Activated T-helper 2 cell treated with anti-CD3 and anti-CD28 coated beads, Interferon-gamma antibody, Interleukin-2, Interleukin-4, amounts not matched to agents 10 μg/mL and 5 μg/mL and 100 μg/mL, durations not matched to agents 14 hours and 24 hours and 36 hours (primary cell): Measurements from ENCODE around the gene CACNA1I. TPM values are rescaled to one million over a fixed set of nuclear protein-coding genes. Genes with fewer than 3 reads are reported as not detected.

Experiments
- DNase-seq: peaks from one replicate; pipeline ENCODE4 v3.0.0; 2021; ENCODE audit warnings: low spot score
- H3K27ac Mint-ChIP-seq: one replicate; pipeline ENCODE4 v1.8.0; 2021; ENCODE audit warnings: mixed read lengths
- H3K27me3 Mint-ChIP-seq: one replicate; pipeline ENCODE4 v1.8.0; 2021; ENCODE audit warnings: low read depth, mixed read lengths
- H3K36me3 Mint-ChIP-seq: one replicate; pipeline ENCODE4 v1.8.0; 2021; ENCODE audit warnings: low read depth, mixed read lengths
- H3K4me1 Mint-ChIP-seq: one replicate; pipeline ENCODE4 v1.8.0; 2021; ENCODE audit warnings: low read depth, mixed read lengths
- H3K4me3 Mint-ChIP-seq: one replicate; pipeline ENCODE4 v1.8.0; 2021; ENCODE audit warnings: low read depth, mild to moderate bottlenecking, moderate library complexity, mixed read lengths
- H3K9me3 Mint-ChIP-seq: one replicate; pipeline ENCODE4 v1.8.0; 2021; ENCODE audit warnings: mixed read lengths
- intact Hi-C: fragments of 100-400 bp; cut with micrococcal nuclease; formaldehyde crosslinking; loops from one replicate; pipeline ENCODE4 v1.15.1; 2023
- total RNA-seq: library from RNA; stranded (reverse); gene quantifications from 2 replicates; pipeline ENCODE4 v1.2.3, GENCODE V29; 2022

Gene CACNA1I
- total RNA-seq, 1 donor from 2014 or later = 0.09 TPM

DNA sequence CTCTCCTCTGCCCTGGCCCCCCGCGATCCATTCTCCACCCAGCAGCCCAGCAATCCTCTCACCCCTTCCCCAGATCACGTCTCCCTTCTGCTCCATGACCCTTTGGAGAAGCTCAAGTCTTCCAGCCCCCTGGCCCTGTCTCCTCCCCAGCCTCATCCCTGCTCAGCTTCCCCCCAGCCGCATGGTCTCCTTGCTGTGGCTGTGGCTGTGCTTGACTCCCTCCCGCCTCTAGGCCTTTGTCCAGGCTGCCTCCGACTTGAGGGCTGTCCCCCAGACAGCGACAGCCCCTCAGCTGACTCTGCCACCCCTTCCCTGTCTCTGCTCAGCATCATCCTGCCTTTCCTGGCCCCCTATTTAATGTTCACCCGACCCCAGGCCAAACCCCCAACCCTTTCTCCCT lies 59.3 kb downstream of the CACNA1I start:
- DNase-seq = no peak
- no peaks in the 10 kb centered on the region for H3K9me3 Mint-ChIP-seq
- intact Hi-C loops = no loop called here
- peaks cover 8% of the 10 kb centered on the region for H3K4me1 Mint-ChIP-seq
- H3K36me3 Mint-ChIP-seq = no peaks in the 10 kb centered on the region
- H3K27me3 Mint-ChIP-seq = peaks cover 3% of the 10 kb centered on the region
- no peak overlapping the region for H3K4me3 Mint-ChIP-seq
- H3K27ac Mint-ChIP-seq = no peak overlapping the region

DNA sequence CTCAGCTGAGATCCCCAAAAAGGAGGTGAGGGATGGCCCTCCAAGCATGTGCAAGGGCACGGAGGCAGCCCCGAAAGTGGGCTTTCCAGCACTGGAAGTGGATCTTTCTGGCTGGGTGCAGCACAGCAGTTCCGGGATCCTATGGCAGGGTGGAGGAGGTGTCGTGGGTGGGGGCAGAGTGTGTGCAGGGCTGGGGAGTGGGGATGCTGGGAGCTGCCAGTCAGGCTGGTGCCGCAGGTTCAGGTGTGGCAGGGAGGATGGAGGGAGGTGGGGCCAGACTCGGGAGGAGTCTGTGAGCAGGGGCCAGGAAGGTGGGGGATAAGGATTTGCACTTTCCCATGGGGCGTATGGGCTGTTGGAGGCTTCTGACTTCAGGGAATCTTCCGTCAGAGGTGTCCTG lies 60.2 kb downstream of the CACNA1I start:
- no peak for DNase-seq
- intact Hi-C loops = no loop called here
- Mint-ChIP-seq H3K4me3 (no peak overlapping the region), H3K27me3 (peaks cover 3% of the 10 kb centered on the region), H3K9me3 (no peaks in the 10 kb centered on the region), H3K4me1 (peaks cover 11% of the 10 kb centered on the region), H3K36me3 (no peaks in the 10 kb centered on the region), H3K27ac (no peak overlapping the region)

DNA sequence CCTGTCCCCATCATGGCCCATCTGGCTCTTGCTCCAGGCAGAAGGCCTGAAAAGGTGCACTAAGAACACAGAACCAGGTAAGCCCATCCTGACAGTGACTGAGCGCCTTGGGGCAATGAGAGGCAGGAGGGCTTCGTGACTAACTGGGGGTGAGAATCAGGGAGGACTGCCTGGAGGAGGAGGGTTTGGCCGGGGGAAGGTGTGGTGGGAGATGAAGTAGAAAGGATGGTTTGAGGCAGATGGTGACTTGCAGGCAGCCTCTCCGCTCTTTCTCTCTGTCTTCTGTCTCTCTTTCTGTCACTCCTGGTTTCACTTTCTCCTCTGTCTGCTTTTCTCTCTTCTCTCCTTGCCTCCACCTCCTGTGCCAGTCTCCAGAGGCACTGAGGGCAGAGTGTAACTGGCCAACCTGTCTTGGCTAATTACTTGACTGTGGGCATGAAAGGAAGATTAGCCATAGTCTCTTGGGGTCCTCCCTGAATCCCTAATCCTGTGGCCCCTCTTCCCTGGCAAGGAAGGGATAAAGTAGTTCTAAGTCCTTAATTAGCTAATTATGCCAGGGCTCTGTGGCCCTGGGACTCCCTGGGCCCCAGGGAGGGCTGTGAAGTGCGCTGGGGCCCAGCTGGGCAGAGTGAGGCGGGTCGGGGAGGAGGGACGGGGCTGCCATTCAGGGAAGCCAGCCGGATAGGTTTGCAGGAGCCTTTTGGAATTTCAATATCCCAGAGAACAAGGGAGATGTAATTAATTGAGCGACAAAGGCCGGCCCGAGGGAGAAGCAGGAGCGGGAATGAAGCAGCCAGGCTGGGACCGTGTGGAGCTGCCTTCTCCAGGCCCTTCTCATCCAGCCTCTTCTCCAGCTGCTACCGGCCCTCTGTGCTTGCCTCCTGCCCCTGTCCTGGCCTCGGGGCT lies 61.1 kb downstream of the CACNA1I start:
- Mint-ChIP-seq H3K27ac (no peak overlapping the region), H3K27me3 (no peaks in the 10 kb centered on the region), H3K4me3 (no peak overlapping the region), H3K4me1 (peaks cover 11% of the 10 kb centered on the region), H3K36me3 (no peaks in the 10 kb centered on the region), H3K9me3 (no peaks in the 10 kb centered on the region)
- intact Hi-C loops = no loop called here
- DNase-seq = no peak

GRCh38 chr22:39634530-39635405 lies 64.2 kb downstream of the CACNA1I start:
- Mint-ChIP-seq H3K27ac (no peak overlapping the region), H3K27me3 (peaks cover 7% of the 10 kb centered on the region), H3K4me3 (no peak overlapping the region), H3K9me3 (peaks cover 3% of the 10 kb centered on the region), H3K36me3 (no peaks in the 10 kb centered on the region), H3K4me1 (peaks cover 11% of the 10 kb centered on the region)
- DNase-seq = no peak
- intact Hi-C loops = no loop called here

DNA sequence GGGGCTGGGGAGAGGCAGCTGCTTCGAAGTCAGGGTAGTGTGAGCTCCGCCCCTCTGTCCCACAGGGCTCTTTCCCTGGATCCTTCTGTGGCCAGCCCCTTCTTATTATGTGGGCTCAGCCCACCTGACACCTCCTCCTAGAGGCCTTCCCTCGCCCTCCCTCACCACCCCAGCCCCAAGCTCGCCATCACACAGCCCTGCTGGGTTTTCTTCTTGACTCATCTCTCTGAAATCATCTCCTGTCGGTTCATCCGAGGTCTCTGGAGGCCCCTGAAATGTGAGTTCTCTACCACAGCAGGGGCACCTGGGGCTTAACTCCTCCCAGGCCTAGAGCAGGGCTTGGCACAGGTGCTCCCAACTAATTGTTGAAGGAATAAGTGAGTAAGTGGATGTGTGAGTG lies 65.2 kb downstream of the CACNA1I start:
- H3K9me3 Mint-ChIP-seq = peaks cover 5% of the 10 kb centered on the region
- no peaks in the 10 kb centered on the region for H3K36me3 Mint-ChIP-seq
- H3K4me1 Mint-ChIP-seq = peaks cover 11% of the 10 kb centered on the region
- H3K4me3 Mint-ChIP-seq = no peak overlapping the region
- no peak overlapping the region for H3K27ac Mint-ChIP-seq
- peaks cover 11% of the 10 kb centered on the region for H3K27me3 Mint-ChIP-seq
- DNase-seq = no peak
- intact Hi-C loops = no loop called here

GRCh38 chr22:39638958-39639357 lies 68.4 kb downstream of the CACNA1I start:
- intact Hi-C loops = no loop called here
- Mint-ChIP-seq H3K4me3 (no peak overlapping the region), H3K27me3 (peaks cover 14% of the 10 kb centered on the region), H3K36me3 (no peaks in the 10 kb centered on the region), H3K9me3 (peaks cover 5% of the 10 kb centered on the region), H3K4me1 (peaks cover 7% of the 10 kb centered on the region), H3K27ac (no peak overlapping the region)
- DNase-seq = no peak

DNA sequence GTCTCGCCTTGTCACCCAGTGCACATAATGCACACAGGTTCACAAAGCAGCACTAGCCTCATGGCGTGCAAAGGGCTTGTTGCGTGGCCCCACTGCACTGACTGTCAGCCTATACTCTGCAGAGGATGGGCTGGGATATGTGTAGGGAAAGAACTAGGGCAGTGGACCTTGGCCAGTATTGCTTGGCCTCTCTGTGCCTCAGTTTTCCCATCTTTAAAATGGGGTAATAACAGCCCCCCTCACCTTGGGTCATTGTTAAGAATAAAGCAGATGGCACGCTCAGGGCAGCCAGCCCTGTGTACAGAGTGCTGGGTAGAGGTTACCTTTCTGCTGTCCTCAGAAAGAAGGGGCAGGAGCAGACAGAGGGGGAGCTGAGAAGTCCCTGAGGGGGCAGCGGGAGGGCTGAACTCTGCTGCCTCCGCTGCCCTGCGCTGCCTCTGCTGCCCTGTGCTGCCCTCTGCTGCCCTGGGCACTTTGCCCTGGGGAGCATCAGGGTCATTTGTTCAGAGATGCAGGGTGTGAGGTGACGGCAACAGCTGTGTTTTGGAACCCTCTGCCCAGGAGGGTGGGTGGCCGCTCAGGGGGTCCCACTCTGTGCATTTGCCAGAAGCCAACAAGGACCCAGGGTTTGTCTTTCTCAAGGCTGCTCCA lies 71.2 kb downstream of the CACNA1I start:
- Mint-ChIP-seq H3K9me3 (peaks cover 5% of the 10 kb centered on the region), H3K27me3 (peaks cover 14% of the 10 kb centered on the region), H3K27ac (no peak overlapping the region), H3K4me3 (no peak overlapping the region), H3K36me3 (no peaks in the 10 kb centered on the region), H3K4me1 (no peaks in the 10 kb centered on the region)
- no peak for DNase-seq
- intact Hi-C loops = no loop called here

DNA sequence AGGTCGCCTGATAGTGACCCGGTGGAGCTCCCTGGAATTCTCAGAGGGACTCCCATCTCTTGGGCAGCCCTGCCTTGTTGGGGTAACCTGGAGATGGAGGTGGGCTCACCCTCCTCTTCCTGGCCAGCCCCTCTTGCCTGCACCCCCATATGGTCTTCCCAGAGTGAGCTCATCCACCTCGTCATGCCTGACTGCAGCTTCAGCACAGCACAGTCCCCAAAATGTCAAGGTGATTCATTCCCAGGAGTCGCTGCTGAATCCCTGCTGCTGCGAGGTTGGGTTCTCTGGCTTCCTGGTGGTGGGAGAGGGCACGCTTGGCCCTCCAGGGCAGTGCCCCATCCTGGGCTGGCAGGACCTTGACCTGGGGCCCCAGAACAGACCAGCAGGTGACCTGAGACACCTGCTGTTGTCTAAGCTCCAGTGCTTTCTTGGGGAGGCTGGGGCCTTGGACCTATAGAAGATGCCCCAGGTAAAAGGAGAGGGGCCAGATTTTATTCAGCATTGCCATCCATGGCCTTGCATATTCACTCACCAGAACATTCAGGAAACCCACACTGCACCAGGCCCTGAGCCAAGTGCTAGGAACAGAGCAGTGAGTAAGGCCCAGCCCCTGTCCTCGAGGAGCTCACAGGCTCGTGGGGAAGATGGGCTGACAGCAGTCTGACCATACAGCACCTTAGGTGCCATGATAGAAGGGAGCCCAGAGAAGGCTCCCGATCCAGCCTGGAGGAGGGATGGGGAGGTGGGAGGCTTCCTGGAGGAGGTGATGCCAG lies 72.9 kb downstream of the CACNA1I start:
- Mint-ChIP-seq H3K27me3 (peaks cover 11% of the 10 kb centered on the region), H3K9me3 (peaks cover 5% of the 10 kb centered on the region), H3K4me3 (no peak overlapping the region), H3K4me1 (no peaks in the 10 kb centered on the region), H3K36me3 (no peaks in the 10 kb centered on the region), H3K27ac (no peak overlapping the region)
- intact Hi-C loops = no loop called here
- no peak for DNase-seq

- H3K4me3 Mint-ChIP-seq = no peak overlapping the region
- H3K4me1 Mint-ChIP-seq = no peaks in the 10 kb centered on the region
- intact Hi-C loops = no loop called here
- no peaks in the 10 kb centered on the region for H3K36me3 Mint-ChIP-seq
- no peaks in the 10 kb centered on the region for H3K9me3 Mint-ChIP-seq
- H3K27ac Mint-ChIP-seq = no peak overlapping the region
- DNase-seq = no peak
- H3K27me3 Mint-ChIP-seq = peaks cover 3% of the 10 kb centered on the region
Observed at GRCh38 chr22:39645532-39645931, 75.0 kb downstream of the CACNA1I start.

GRCh38 chr22:39646398-39647063 lies 76.0 kb downstream of the CACNA1I start:
- peaks cover 3% of the 10 kb centered on the region for H3K27me3 Mint-ChIP-seq
- no peak overlapping the region for H3K4me3 Mint-ChIP-seq
- intact Hi-C loops = no loop called here
- H3K9me3 Mint-ChIP-seq = no peaks in the 10 kb centered on the region
- no peaks in the 10 kb centered on the region for H3K36me3 Mint-ChIP-seq
- no peak overlapping the region for H3K27ac Mint-ChIP-seq
- no peaks in the 10 kb centered on the region for H3K4me1 Mint-ChIP-seq
- DNase-seq = no peak

DNA sequence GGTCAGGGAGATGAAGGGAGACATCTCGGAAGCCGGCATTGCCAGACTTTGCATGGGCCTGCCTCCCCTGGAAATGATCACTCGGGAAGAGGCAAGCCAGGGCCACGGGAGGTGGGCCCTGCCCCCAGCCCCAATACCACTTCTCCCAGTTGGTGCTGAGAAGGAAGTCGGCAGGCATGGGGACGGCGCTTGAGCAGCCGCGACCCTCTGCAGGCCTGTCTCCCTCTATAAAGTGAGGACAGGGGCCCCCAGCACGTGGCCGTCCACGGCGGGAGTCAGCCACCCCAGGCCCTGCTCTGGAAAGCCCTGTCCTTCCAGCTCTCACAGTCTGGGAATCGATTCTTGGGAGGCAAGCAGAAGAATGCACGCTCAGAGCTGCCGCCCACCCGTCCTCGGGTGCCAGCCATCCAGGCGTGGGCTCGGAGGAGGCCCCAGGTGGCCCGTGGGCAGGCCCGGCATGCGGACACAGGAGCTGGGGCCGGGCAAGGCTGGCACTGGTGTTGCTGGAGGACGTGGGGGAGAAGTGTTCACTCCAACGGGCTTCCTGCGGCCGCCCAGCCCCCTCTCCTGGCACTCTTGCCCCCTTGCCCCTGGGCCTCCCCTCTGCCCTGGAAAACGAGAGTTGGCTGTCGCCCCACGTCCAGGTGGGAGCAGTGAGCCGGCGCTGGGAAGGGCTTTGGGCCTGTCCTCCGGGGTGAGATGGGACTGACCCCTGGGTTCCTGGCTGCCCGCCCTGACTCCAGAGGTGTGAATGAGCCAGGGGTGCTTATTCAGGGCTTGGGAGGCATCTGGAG lies 77.5 kb downstream of the CACNA1I start:
- no peak overlapping the region for H3K4me3 Mint-ChIP-seq
- no peaks in the 10 kb centered on the region for H3K27me3 Mint-ChIP-seq
- H3K4me1 Mint-ChIP-seq = no peaks in the 10 kb centered on the region
- no peaks in the 10 kb centered on the region for H3K36me3 Mint-ChIP-seq
- H3K27ac Mint-ChIP-seq = no peak overlapping the region
- no peak for DNase-seq
- intact Hi-C loops = no loop called here
- H3K9me3 Mint-ChIP-seq = no peaks in the 10 kb centered on the region
